Heart right ventricle (tissue), 16 donors: ENCODE measurements around the gene TPPP3. TPM values are rescaled to one million over a fixed set of nuclear protein-coding genes. Genes with fewer than 3 reads are reported as not detected.

Experiments used
- ATAC-seq, 8 donors: fragments of 200-7000 bp; cut with Tn5 transposase; one replicate each; pipeline ENCODE4 v1.9.1; 2020; ENCODE audit warnings: mild to moderate bottlenecking in 8 of 8, moderate library complexity in 8 of 8, moderate number of reproducible peaks in 1 of 8
- DNase-seq, 2 donors: peaks; one replicate each; pipeline ENCODE4 v3.0.0-alpha.2; 2020
- H3K27ac ChIP-seq, 10 donors: fragments of 200-600 bp; sonication (generic) in 2 of 10; one replicate each; pipeline versions ENCODE4 v1.5.0 to v1.8.0; 2020 to 2022; ENCODE audit warnings: mild to moderate bottlenecking in 3 of 10
- H3K27me3 ChIP-seq, 7 donors: fragments of 200-600 bp; one replicate each; pipeline ENCODE4 v1.8.0; 2021 to 2022; ENCODE audit warnings: mild to moderate bottlenecking in 2 of 7
- H3K36me3 ChIP-seq, 9 donors: fragments of 200-600 bp; sonication (generic) in 1 of 9; one replicate each; pipeline versions ENCODE4 v1.5.0 to v1.8.0; 2020 to 2022; ENCODE audit warnings: mild to moderate bottlenecking in 2 of 9
- H3K4me1 ChIP-seq, 9 donors: fragments of 200-600 bp; sonication (generic) in 1 of 9; one replicate each; pipeline versions ENCODE4 v1.5.0 to v1.8.0; 2020 to 2022; ENCODE audit warnings: mild to moderate bottlenecking in 4 of 9
- H3K4me3 ChIP-seq, 10 donors: fragments of 200-600 bp; sonication (generic) in 2 of 10; one replicate each; pipeline versions ENCODE4 v1.5.0 to v1.8.0; 2020 to 2022; ENCODE audit warnings: mild to moderate bottlenecking in 7 of 10, moderate library complexity in 2 of 10
- H3K9me3 ChIP-seq, 11 donors: fragments of 200-600 bp in 10 of 11; sonication (generic) in 2 of 11; one replicate each; pipeline versions ENCODE4 v1.5.0 to v1.8.0; 2013 to 2022; ENCODE audit warnings: mild to moderate bottlenecking in 2 of 11, control low read depth in 1 of 11, moderate library complexity in 1 of 11
- WGBS, 2 donors: extraction: QIAGEN DNeasy Blood & Tissue Kit; methylation state at CpG; one replicate each; pipeline ENCODE4 v1.1.7; 2013; ENCODE audit warnings: inconsistent platforms in 1 of 2; 5-methylcytosine and 5-hydroxymethylcytosine counted together
- intact Hi-C, 10 donors: fragments of 100-400 bp; cut with DNase I; formaldehyde crosslinking; loops; one replicate each; pipeline versions ENCODE4 v1.11.1 to v1.14.2; 2022
- polyA plus RNA-seq, 2 donors: library from polyadenylated mRNA; stranded (reverse); fragments of 200-250 nt; gene quantifications; one replicate each; pipeline ENCODE4 v1.2.3, GENCODE V29; 2013
- total RNA-seq, 10 donors: library from RNA; stranded (reverse); fragmentation: NEBNext Ultra II Directional in 3 of 10; extraction: Animal tissue kit (Norgen Biotek cat#: 25700) in 3 of 10; gene quantifications; one replicate each; pipeline versions ENCODE4 v1.2.1 to v1.2.4, GENCODE V29; 2021 to 2023
- TF ChIP-seq, protein P1 (sequence below), 9 donors: fragments of 200-600 bp; sonication (generic) in 2 of 9; IDR thresholded peaks; one replicate each; pipeline versions ENCODE4 v1.5.0 to v1.8.0; 2021 to 2022; ENCODE audit warnings: antibody characterized with exemption in 9 of 9, mild to moderate bottlenecking in 5 of 9, moderate library complexity in 1 of 9
- donor health status: Arrhythmogenic right ventricular cardiomyopathy.
- donor health status: ischemic (EF 13 %, LVEDD 7.1; RV severe dilation, severe dysfunction).
- donor health status: healthy with polysubstance abuse.
- donor health status: DM: no; HTN: yes; CAD: no.
- donor health status: DM: no; HTN: no; CAD: no.
- donor health status: ischemic (EF 25% LVEDD 6.9; RV normal size, moderate dysfunction).
- donor health status: ischemic (EF 25% LVEDD 5.7; RV mildly dilated, moderate dysfunction).
- donor health status: healthy.
- donor health status: DM: yes; HTN: yes; CAD: no.
- donor health status: Ischemic cardiomyopathy.
- donor health status: ischemic (EF 35%, LVEDD 5.7; RV mildly dilated, moderate dysfunction).
- donor health status: nonischemic (EF 11% LVEDD 7.7; RV severe dilation, severe dysfunction).
- donor health status: DM: yes; HTN: yes; CAD: no.
- donor health status: PGD.
- donor health status: ischemic (EF 29% LVEDD 5.4; RV normal size, mild dysfunction).
- donor health status: nonischemic (EF 23%, LVEDD 6.1; RV moderate dilation, normal function).

Gene TPPP3
- total and polyA plus RNA-seq, 12 donors = 6.4 to 26.1 (median 9.4) TPM

DNA sequence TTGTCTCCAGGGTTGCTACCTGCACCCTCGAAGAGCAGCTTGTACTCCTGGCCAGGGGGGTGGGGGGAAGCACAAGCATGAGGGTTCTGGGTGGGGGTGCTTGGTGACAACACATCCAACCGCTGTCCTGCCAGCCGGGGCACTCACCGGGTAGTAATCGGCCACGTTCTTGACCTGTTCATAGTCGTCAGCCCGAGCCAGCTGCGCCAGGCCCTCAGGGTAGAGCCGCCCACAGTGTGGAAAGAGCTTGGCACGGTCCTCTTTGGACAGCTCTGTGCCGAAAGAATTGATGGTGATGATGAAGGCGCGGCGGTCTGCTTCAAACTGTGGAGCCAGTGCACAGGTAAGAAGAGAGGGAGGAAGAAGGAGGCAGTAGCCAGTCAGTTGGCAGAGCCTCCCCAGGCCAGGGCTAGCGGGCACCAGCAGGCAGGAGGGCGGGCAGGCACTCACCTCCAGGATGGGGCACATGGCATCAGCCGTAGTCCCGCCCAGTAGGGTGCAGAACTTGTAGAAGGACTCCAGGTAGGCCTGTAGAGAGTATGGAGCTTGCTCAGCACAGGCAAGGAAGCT, 45.6 kb upstream of the TPPP3 start:
- no peak for DNase-seq
- TF ChIP-seq, protein P1, sequence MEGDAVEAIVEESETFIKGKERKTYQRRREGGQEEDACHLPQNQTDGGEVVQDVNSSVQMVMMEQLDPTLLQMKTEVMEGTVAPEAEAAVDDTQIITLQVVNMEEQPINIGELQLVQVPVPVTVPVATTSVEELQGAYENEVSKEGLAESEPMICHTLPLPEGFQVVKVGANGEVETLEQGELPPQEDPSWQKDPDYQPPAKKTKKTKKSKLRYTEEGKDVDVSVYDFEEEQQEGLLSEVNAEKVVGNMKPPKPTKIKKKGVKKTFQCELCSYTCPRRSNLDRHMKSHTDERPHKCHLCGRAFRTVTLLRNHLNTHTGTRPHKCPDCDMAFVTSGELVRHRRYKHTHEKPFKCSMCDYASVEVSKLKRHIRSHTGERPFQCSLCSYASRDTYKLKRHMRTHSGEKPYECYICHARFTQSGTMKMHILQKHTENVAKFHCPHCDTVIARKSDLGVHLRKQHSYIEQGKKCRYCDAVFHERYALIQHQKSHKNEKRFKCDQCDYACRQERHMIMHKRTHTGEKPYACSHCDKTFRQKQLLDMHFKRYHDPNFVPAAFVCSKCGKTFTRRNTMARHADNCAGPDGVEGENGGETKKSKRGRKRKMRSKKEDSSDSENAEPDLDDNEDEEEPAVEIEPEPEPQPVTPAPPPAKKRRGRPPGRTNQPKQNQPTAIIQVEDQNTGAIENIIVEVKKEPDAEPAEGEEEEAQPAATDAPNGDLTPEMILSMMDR (IDR thresholded peaks at IDR 0.05) = no peak
- 94 to 96% methylated on average over 19 of the region's 19 CpGs for WGBS, 2 donors
- Histone ChIP-seq H3K27me3 (no peaks in the 10 kb centered on the region), H3K36me3 (peaks cover 0 to 71% (median 13%) of the 10 kb centered on the region in 9 donors), H3K27ac (no peak overlapping the region), H3K9me3 (no peaks in the 10 kb centered on the region), H3K4me1 (peaks cover 15 to 36% (median 29%) of the 10 kb centered on the region in 9 donors), H3K4me3 (no peak overlapping the region)
- intact Hi-C loops = no loop called here
- no peak for ATAC-seq

DNA sequence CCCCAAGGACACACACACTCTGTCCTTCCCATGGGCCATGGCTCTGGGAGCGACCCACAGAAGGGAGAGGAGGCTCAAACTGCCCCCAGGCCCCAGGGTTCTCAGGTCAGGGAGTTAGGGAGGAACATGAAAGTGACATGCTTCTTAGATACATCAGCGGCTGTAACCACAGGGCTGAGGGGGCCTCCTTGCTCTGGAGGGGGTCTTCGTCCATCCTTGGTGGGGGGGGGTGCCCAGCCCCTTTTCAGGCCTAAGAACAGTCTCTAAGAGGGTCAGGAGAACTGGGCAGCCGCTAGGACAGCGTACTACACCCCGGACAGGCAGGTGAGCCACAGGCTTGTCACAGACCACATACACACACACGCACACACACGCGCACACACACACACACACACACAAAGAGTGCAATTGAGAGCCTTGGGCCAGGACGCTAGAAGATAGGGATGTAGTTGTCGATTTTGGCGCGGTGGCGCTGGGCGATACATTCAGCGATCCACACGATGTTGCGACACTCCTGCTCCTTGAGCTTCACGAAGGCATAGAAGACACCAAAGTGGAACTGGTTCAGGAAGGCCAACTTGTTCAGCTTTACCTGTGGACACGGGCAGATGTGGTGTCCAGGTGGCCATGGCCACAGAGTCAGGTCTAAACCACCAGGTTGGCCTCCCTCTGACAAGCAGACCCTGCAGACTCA, 44.9 kb upstream of the TPPP3 start:
- intact Hi-C loops = no loop called here

DNA sequence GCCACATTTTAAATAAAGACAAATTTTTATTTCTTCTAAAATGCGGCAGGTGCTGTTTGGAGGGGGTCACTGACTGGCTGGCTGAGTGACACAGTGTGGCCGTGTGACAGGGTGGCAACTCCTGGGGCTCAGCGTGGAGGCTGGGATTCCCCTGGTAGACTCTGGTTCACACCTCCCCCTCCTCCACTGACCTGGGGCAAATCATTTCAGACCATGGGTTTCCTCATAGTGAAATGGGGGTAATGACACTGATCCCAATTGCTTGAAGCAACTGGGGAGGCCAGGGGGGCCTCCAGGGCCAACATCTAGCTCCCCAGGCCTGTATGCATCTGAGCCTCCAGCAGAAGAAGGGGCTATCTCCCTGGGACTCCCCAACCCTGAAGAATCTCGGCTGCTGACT, 44.2 kb upstream of the TPPP3 start:
- Histone ChIP-seq H3K4me1 (peaks cover 8 to 24% (median 17%) of the 10 kb centered on the region in 9 donors), H3K4me3 (no peak overlapping the region), H3K36me3 (peaks cover 0 to 60% (median 12%) of the 10 kb centered on the region in 9 donors), H3K27me3 (peaks cover 0 to 8% (median 0%) of the 10 kb centered on the region in 7 donors), H3K27ac (no peak overlapping the region), H3K9me3 (no peaks in the 10 kb centered on the region)
- intact Hi-C loops = no loop called here
- DNase-seq (no peak), ATAC-seq (no peak)
- 85 to 93% methylated on average over 4 of the region's 4 CpGs for WGBS, 2 donors
- TF ChIP-seq, protein P1 (IDR thresholded peaks at IDR 0.05) = no peak

More for the DNA sequence above, 44.9 kb upstream of the TPPP3 start:
- TF ChIP-seq, protein P1 (IDR thresholded peaks at IDR 0.05) = no peak
- H3K4me1 ChIP-seq = peaks cover 15 to 30% (median 23%) of the 10 kb centered on the region in 9 donors
- peaks cover 0 to 2% (median 0%) of the 10 kb centered on the region in 7 donors for H3K27me3 ChIP-seq
- H3K9me3 ChIP-seq = no peaks in the 10 kb centered on the region
- ATAC-seq = no peak
- H3K4me3 ChIP-seq = no peak overlapping the region
- no peak for DNase-seq
- 95% methylated on average over 20 of the region's 20 CpGs for WGBS, 2 donors
- peaks cover 0 to 67% (median 13%) of the 10 kb centered on the region in 9 donors for H3K36me3 ChIP-seq
- no peak overlapping the region for H3K27ac ChIP-seq

DNA sequence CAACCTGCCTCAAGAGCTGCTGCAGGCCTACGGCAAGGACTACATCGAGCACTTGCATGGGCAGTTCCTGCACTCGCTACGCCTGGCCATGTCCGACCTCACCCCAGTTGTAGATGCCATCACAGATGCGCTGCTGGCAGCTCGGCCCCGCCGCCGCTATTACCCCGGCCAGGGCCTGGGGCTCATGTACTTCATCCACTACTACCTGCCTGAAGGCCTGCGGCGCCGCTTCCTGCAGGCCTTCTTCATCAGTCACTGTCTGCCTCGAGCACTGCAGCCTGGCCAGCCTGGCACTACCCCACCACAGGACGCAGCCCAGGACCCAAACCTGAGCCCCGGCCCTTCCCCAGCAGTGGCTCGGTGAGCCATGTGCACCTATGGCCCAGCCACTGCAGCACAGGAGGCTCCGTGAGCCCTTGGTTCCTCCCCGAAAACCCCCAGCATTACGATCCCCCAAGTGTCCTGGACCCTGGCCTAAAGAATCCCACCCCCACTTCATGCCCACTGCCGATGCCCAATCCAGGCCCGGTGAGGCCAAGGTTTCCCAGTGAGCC, 43.4 kb upstream of the TPPP3 start:
- no peak for DNase-seq
- peaks cover 0 to 53% (median 12%) of the 10 kb centered on the region in 9 donors for H3K36me3 ChIP-seq

More for the DNA sequence above, 43.4 kb upstream of the TPPP3 start:
- ATAC-seq = no peak
- TF ChIP-seq, protein P1 (IDR thresholded peaks at IDR 0.05) = no peak
- H3K27ac ChIP-seq = no peak overlapping the region
- 96% methylated on average over 23 of the region's 23 CpGs for WGBS, 2 donors
- H3K4me1 ChIP-seq = peaks cover 3 to 22% (median 15%) of the 10 kb centered on the region in 9 donors
- no peaks in the 10 kb centered on the region for H3K9me3 ChIP-seq
- peaks cover 0 to 15% (median 0%) of the 10 kb centered on the region in 7 donors for H3K27me3 ChIP-seq
- no peak overlapping the region for H3K4me3 ChIP-seq
- intact Hi-C loops = no loop called here
